Measurements from ENCODE around the gene RPL29.

The RPL29 gene

GRCh38 chr3:51961602-51962569, 33.8 kb downstream of the RPL29 start:
- no peak for DNase-seq

- no peak for DNase-seq
Measured at GRCh38 chr3:51961011-51961410, 34.7 kb downstream of the RPL29 start.

GRCh38 chr3:51960386-51960785, 35.3 kb downstream of the RPL29 start:
- DNase-seq: no peak

- no peak for DNase-seq
Measured at GRCh38 chr3:51959651-51960050, 36.0 kb downstream of the RPL29 start.

- no peak for DNase-seq
Measured at GRCh38 chr3:51958603-51959521, 36.8 kb downstream of the RPL29 start.

- DNase-seq: no peak
Measured at GRCh38 chr3:51957520-51958205, 38.0 kb downstream of the RPL29 start.

- DNase-seq: no peak
Measured at GRCh38 chr3:51955893-51956770, 39.6 kb downstream of the RPL29 start.

GRCh38 chr3:51955175-51955892, 40.4 kb downstream of the RPL29 start, which contains the start of gene GPR62:
GPR62 (plus strand) TSS chr3:51955381; CDS start chr3:51955653, 272 bp downstream.
- no peak for DNase-seq

GRCh38 chr3:51954713-51955112, 41.0 kb downstream of the RPL29 start:
- DNase-seq: no peak

GRCh38 chr3:51954105-51954504, 41.6 kb downstream of the RPL29 start:
- no peak for DNase-seq

GRCh38 chr3:51953445-51953844, 42.2 kb downstream of the RPL29 start:
- no peak for DNase-seq

GRCh38 chr3:51950899-51951298, 44.8 kb downstream of the RPL29 start:
- no peak for DNase-seq

- DNase-seq: no peak
Measured at GRCh38 chr3:51949121-51949520, 46.6 kb downstream of the RPL29 start.

- DNase-seq: no peak
Measured at GRCh38 chr3:51948016-51948580, 47.6 kb downstream of the RPL29 start.

GRCh38 chr3:51947215-51947900, 48.3 kb downstream of the RPL29 start:
- DNase-seq: no peak

- DNase-seq: no peak
Measured at GRCh38 chr3:51946796-51947195, 48.9 kb downstream of the RPL29 start.

GRCh38 chr3:51945926-51946705, 49.6 kb downstream of the RPL29 start:
- DNase-seq: no peak

GRCh38 chr3:51945031-51945840, 50.5 kb downstream of the RPL29 start:
- no peak for DNase-seq

All from NCI-H2081 treated with DMSO at 0.1 percent for 48 hours (cell line).